Mesenchymal stem cell (in vitro differentiated cells and primary cell): ENCODE results near the gene KCNG2.

Experiments used
- DNase-seq: peaks from one replicate; pipeline ENCODE4 v3.0.0-alpha.2; 2013
- H2AFZ ChIP-seq: one replicate; pipeline ENCODE4 v1.6.1; 2013; ENCODE audit warnings: low read depth, mild to moderate bottlenecking, control low read depth, inconsistent platforms, low read length, moderate library complexity
- H2AK5ac ChIP-seq: 2 replicates; pipeline ENCODE4 v1.6.1; 2013; ENCODE audit warnings: low read length, moderate library complexity, mild to moderate bottlenecking, inconsistent platforms; ENCODE audit not compliant: severe bottlenecking
- H2BK120ac ChIP-seq: one replicate; pipeline ENCODE4 v1.6.1; 2013; ENCODE audit warnings: low read depth, mild to moderate bottlenecking, inconsistent platforms, low read length, moderate library complexity
- H2BK12ac ChIP-seq, 2 experiments: one replicate each; pipeline ENCODE4 v1.6.1; 2013; ENCODE audit warnings: inconsistent platforms in 2 of 2, low read length in 2 of 2, mild to moderate bottlenecking in 2 of 2, moderate library complexity in 2 of 2, control low read depth in 1 of 2
- H2BK15ac ChIP-seq: one replicate; pipeline ENCODE4 v1.6.1; 2013; ENCODE audit warnings: mild to moderate bottlenecking, low read depth, inconsistent platforms; ENCODE audit not compliant: poor library complexity, severe bottlenecking
- H2BK5ac ChIP-seq: 2 replicates; pipeline ENCODE4 v1.6.1; 2013; ENCODE audit warnings: low read depth, mild to moderate bottlenecking, low read length, control low read depth, inconsistent platforms; ENCODE audit not compliant: poor library complexity, severe bottlenecking
- H3K14ac ChIP-seq, 2 experiments: one replicate each; pipeline ENCODE4 v1.6.1; 2013; ENCODE audit warnings: inconsistent platforms in 2 of 2, low read length in 2 of 2, control low read depth in 1 of 2, mild to moderate bottlenecking in 1 of 2, moderate library complexity in 1 of 2
- H3K18ac ChIP-seq, 2 experiments: one replicate each; pipeline ENCODE4 v1.6.1; 2013; ENCODE audit warnings: inconsistent platforms in 2 of 2, low read length in 2 of 2, control low read depth in 1 of 2, low read depth in 1 of 2, mild to moderate bottlenecking in 1 of 2
- H3K23ac ChIP-seq, 2 experiments: one replicate each; pipeline ENCODE4 v1.6.1; 2013; ENCODE audit warnings: inconsistent platforms in 2 of 2, low read length in 2 of 2, mild to moderate bottlenecking in 2 of 2, moderate library complexity in 2 of 2, control low read depth in 1 of 2
- H3K27ac ChIP-seq: 2 replicates; pipeline ENCODE4 v1.5.1; 2013; ENCODE audit warnings: mild to moderate bottlenecking, moderate library complexity, low read length, control low read depth, inconsistent platforms; ENCODE audit not compliant: poor library complexity, severe bottlenecking
- H3K27me3 ChIP-seq, 2 experiments: 2 replicates each; pipeline versions ENCODE4 v1.6.1 to v1.7.0; 2013; ENCODE audit warnings: low read length in 2 of 2, mild to moderate bottlenecking in 2 of 2, moderate library complexity in 2 of 2, control low read depth in 1 of 2, inconsistent platforms in 1 of 2; ENCODE audit not compliant: control insufficient read depth in 1 of 2, insufficient read depth in 1 of 2
- H3K36me3 ChIP-seq, 2 experiments: 2 replicates each; pipeline versions ENCODE4 v1.6.1 to v1.7.0; 2013; ENCODE audit warnings: low read length in 2 of 2, control low read depth in 1 of 2, inconsistent platforms in 1 of 2, low read depth in 1 of 2, mild to moderate bottlenecking in 1 of 2; ENCODE audit not compliant: insufficient read depth in 2 of 2, control insufficient read depth in 1 of 2
- H3K4ac ChIP-seq, 2 experiments: one replicate each; pipeline ENCODE4 v1.6.1; 2013; ENCODE audit warnings: inconsistent platforms in 2 of 2, low read length in 2 of 2, mild to moderate bottlenecking in 2 of 2, moderate library complexity in 2 of 2, control low read depth in 1 of 2, low read depth in 1 of 2
- H3K4me1 ChIP-seq: 2 replicates; pipeline ENCODE4 v1.6.1; 2013; ENCODE audit warnings: low read depth, low read length, control low read depth; ENCODE audit not compliant: control insufficient read depth, insufficient read depth
- H3K4me2 ChIP-seq: 2 replicates; pipeline ENCODE4 v1.6.1; 2013; ENCODE audit warnings: low read length, mild to moderate bottlenecking, inconsistent platforms; ENCODE audit not compliant: poor library complexity, severe bottlenecking
- H3K4me3 ChIP-seq, 2 experiments: 2 replicates each; pipeline versions ENCODE4 v1.5.1 to v1.7.0; 2013; ENCODE audit warnings: low read length in 2 of 2, mild to moderate bottlenecking in 2 of 2, control low read depth in 1 of 2, low read depth in 1 of 2; ENCODE audit not compliant: insufficient read depth in 1 of 2
- H3K79me1 ChIP-seq: replicated peaks from 2 replicates; pipeline ENCODE4 v1.6.1; 2013; ENCODE audit warnings: mild to moderate bottlenecking, control low read depth, low read length, inconsistent platforms; ENCODE audit not compliant: poor library complexity, severe bottlenecking
- H3K9ac ChIP-seq: 2 replicates; pipeline ENCODE4 v1.7.0; 2013; ENCODE audit warnings: mild to moderate bottlenecking, low read length, moderate library complexity
- H3K9me3 ChIP-seq: 2 replicates; pipeline ENCODE4 v1.7.0; 2013; ENCODE audit warnings: mild to moderate bottlenecking, low read length; ENCODE audit not compliant: control insufficient read depth
- H4K8ac ChIP-seq: one replicate; pipeline ENCODE4 v1.6.1; 2013; ENCODE audit warnings: inconsistent platforms, mild to moderate bottlenecking, low read length, moderate library complexity
- H4K91ac ChIP-seq: one replicate; pipeline ENCODE4 v1.6.1; 2013; ENCODE audit warnings: mild to moderate bottlenecking, low read length, inconsistent platforms
- WGBS: methylation state at CpG from one replicate; pipeline ENCODE4 v1.1.7; 2013; ENCODE audit warnings: mixed read lengths; 5-methylcytosine and 5-hydroxymethylcytosine counted together

KCNG2 gene

GRCh38 chr18:79947881-79948610, 150.3 kb downstream of the KCNG2 start:
- no peak overlapping the region for H2AFZ ChIP-seq
- H2BK12ac ChIP-seq: no peak overlapping the region
- H3K4ac ChIP-seq: no peak overlapping the region
- no peak overlapping the region for H3K9ac ChIP-seq
- no peak overlapping the region for H2BK120ac ChIP-seq
- peaks cover 13 to 28% of the 10 kb centered on the region in 2 experiments for H3K36me3 ChIP-seq
- no peak overlapping the region for H2BK5ac ChIP-seq
- H2AK5ac ChIP-seq: no peak overlapping the region
- no peak overlapping the region for H4K8ac ChIP-seq
- DNase-seq: no peak
- 98% methylated on average over 14 of the region's 15 CpGs for WGBS
- H3K14ac ChIP-seq: no peak overlapping the region
- H3K4me1 ChIP-seq: peaks cover 45% of the 10 kb centered on the region
- no peaks in the 10 kb centered on the region for H3K9me3 ChIP-seq
- H3K4me3 ChIP-seq: no peak overlapping the region
- H4K91ac ChIP-seq: no peak overlapping the region
- no peak overlapping the region for H2BK15ac ChIP-seq
- H3K27me3 ChIP-seq: no peaks in the 10 kb centered on the region
- H3K23ac ChIP-seq: no peak overlapping the region
- H3K27ac ChIP-seq: no peak overlapping the region
- no peak overlapping the region for H3K18ac ChIP-seq
- H3K79me1 ChIP-seq: peaks cover 44% of the 10 kb centered on the region
- no peak overlapping the region for H3K4me2 ChIP-seq

GRCh38 chr18:79948719-79949411, 151.1 kb downstream of the KCNG2 start:
- Histone ChIP-seq H3K4me1 (peaks cover 41% of the 10 kb centered on the region), H2BK120ac (no peak overlapping the region), H4K8ac (no peak overlapping the region), H3K18ac (no peak overlapping the region), H2BK5ac (no peak overlapping the region), H3K27me3 (no peaks in the 10 kb centered on the region), H3K4ac (no peak overlapping the region), H3K14ac (no peak overlapping the region), H3K27ac (no peak overlapping the region), H3K4me2 (no peak overlapping the region), H2BK15ac (no peak overlapping the region), H3K36me3 (peaks cover 13 to 22% of the 10 kb centered on the region in 2 experiments), H2AFZ (no peak overlapping the region), H2AK5ac (no peak overlapping the region), H4K91ac (no peak overlapping the region), H3K9me3 (no peaks in the 10 kb centered on the region), H3K23ac (peak overlapping the region in 1 of 2 experiments; percentile 75), H2BK12ac (no peak overlapping the region), H3K4me3 (no peak overlapping the region), H3K79me1 (peaks cover 36% of the 10 kb centered on the region), H3K9ac (no peak overlapping the region)
- 93% methylated on average over 23 of the region's 23 CpGs for WGBS
- DNase-seq: no peak
